Gastroesophageal sphincter (tissue), 4 donors: ENCODE measurements around the gene XXYLT1. TPM values are rescaled to one million over a fixed set of nuclear protein-coding genes. Genes with fewer than 3 reads are reported as not detected.

Experiments
- ATAC-seq: fragments of 150-250 bp; one replicate; pipeline ENCODE4 v1.9.1; 2016; ENCODE audit warnings: mild to moderate bottlenecking, moderate library complexity
- H3K27ac ChIP-seq, 4 donors: fragments of 200-600 bp; sonication (generic) in 3 of 4; 1 replicate in 3 of 4; 2 replicates in 1 of 4; pipeline ENCODE4 v1.5.1; 2016 to 2019
- H3K27me3 ChIP-seq: fragments of 200-600 bp; sonication (generic); one replicate; pipeline ENCODE4 v1.5.1; 2019
- H3K36me3 ChIP-seq, 2 donors: fragments of 200-600 bp; sonication (generic); one replicate each; pipeline ENCODE4 v1.5.1; 2019; ENCODE audit warnings: control low read depth in 1 of 2
- H3K4me1 ChIP-seq, 3 donors: fragments of 200-600 bp; sonication (generic); 1 replicate in 2 of 3; 2 replicates in 1 of 3; pipeline ENCODE4 v1.5.1; 2016 to 2019; ENCODE audit warnings: control low read depth in 2 of 3
- H3K4me3 ChIP-seq, 2 donors: fragments of 200-600 bp; sonication (generic); one replicate each; pipeline ENCODE4 v1.5.1; 2019; ENCODE audit warnings: mild to moderate bottlenecking in 1 of 2, moderate library complexity in 1 of 2
- H3K9me3 ChIP-seq, 3 donors: fragments of 200-600 bp; sonication (generic); one replicate each; pipeline ENCODE4 v1.5.1; 2017 to 2019; ENCODE audit warnings: control low read depth in 2 of 3
- CTCF ChIP-seq, 4 experiments: fragments of 200-600 bp in 2 of 4; fragments of 450-650 bp in 2 of 4; sonication (generic) in 1 of 4; IDR thresholded peaks; one replicate each; pipeline ENCODE4 v1.5.1; 2017 to 2019; ENCODE audit warnings: antibody characterized with exemption in 4 of 4, mild to moderate bottlenecking in 2 of 4, moderate library complexity in 2 of 4
- EP300 ChIP-seq: sonication (generic); formaldehyde crosslinking; IDR thresholded peaks from one replicate; pipeline ENCODE4 v1.6.1; 2017; ENCODE audit warnings: antibody characterized with exemption, mild to moderate bottlenecking
- POLR2A ChIP-seq, 2 donors: fragments of 450-650 bp; IDR thresholded peaks; one replicate each; pipeline ENCODE4 v1.6.1; 2017; ENCODE audit warnings: antibody characterized with exemption in 2 of 2, mild to moderate bottlenecking in 2 of 2, moderate library complexity in 1 of 2
- POLR2AphosphoS5 ChIP-seq: sonication (generic); formaldehyde crosslinking; IDR thresholded peaks from one replicate; pipeline ENCODE4 v1.6.1; 2017; ENCODE audit warnings: antibody characterized with exemption
- WGBS, 2 donors: methylation state at CpG; one replicate each; pipeline ENCODE4 v1.1.5; 2018; ENCODE audit warnings: low coverage in 1 of 2; 5-methylcytosine and 5-hydroxymethylcytosine counted together
- total RNA-seq, 4 donors: library from RNA; depleted of rRNA; stranded (reverse); fragments of >200 nt; gene quantifications; one replicate each; pipeline ENCODE4 v1.1.0, GENCODE V29; 2016

Gene XXYLT1
- total RNA-seq, 4 donors from 2014 or later: 10.1 to 14.0 (median 12.5) TPM

GRCh38 chr3:195197765-195198425, 73.1 kb downstream of the XXYLT1 start:
- ATAC-seq: no peak
- TF ChIP-seq POLR2A (IDR thresholded peaks at IDR 0.05): no peak
- TF ChIP-seq CTCF (IDR thresholded peaks at IDR 0.05): no peak
- no peak for TF ChIP-seq EP300
- TF ChIP-seq POLR2AphosphoS5: no peak
- H3K4me1 ChIP-seq: peaks cover 0 to 20% (median 0%) of the 10 kb centered on the region in 3 donors

GRCh38 chr3:195196266-195196665, 74.7 kb downstream of the XXYLT1 start:
- Histone ChIP-seq H3K36me3 (no peaks in the 10 kb centered on the region), H3K4me3 (no peak overlapping the region), H3K9me3 (peaks cover 0 to 7% (median 0%) of the 10 kb centered on the region in 3 donors), H3K4me1 (peaks cover 0 to 20% (median 0%) of the 10 kb centered on the region in 3 donors), H3K27ac (peak overlapping the region in 3 of 4 donors; percentile 20 to 69 (median 40)), H3K27me3 (no peaks in the 10 kb centered on the region)
- peak; percentile 55 for ATAC-seq
- TF ChIP-seq EP300 (no peak), CTCF (IDR thresholded peaks at IDR 0.05) (peak in 2 of 4 experiments; percentile 12 to 39)
- 55% methylated on average over 2 of the region's 5 CpGs; no CpG with 5 or more reads in 1 of the 2 donors for WGBS, 2 donors

More at GRCh38 chr3:195197765-195198425, 73.1 kb downstream of the XXYLT1 start:
- Histone ChIP-seq H3K27me3 (no peaks in the 10 kb centered on the region), H3K27ac (no peak overlapping the region), H3K9me3 (no peaks in the 10 kb centered on the region), H3K4me3 (no peak overlapping the region), H3K36me3 (no peaks in the 10 kb centered on the region)
- 82 to 90% methylated on average over 2 to 10 of the region's 11 CpGs for WGBS, 2 donors

- Histone ChIP-seq H3K27me3 (no peaks in the 10 kb centered on the region), H3K9me3 (peaks cover 0 to 13% (median 0%) of the 10 kb centered on the region in 3 donors), H3K27ac (peak overlapping the region in 3 of 4 donors; percentile 20 to 69 (median 40)), H3K4me3 (no peak overlapping the region), H3K4me1 (peaks cover 0 to 20% (median 0%) of the 10 kb centered on the region in 3 donors), H3K36me3 (no peaks in the 10 kb centered on the region)
- no peak for ATAC-seq
- 84 to 85% methylated on average over 7 to 11 of the region's 17 CpGs for WGBS, 2 donors
- no peak for TF ChIP-seq POLR2AphosphoS5
- TF ChIP-seq CTCF (IDR thresholded peaks at IDR 0.05): no peak
- no peak for TF ChIP-seq EP300
- no peak for TF ChIP-seq POLR2A (IDR thresholded peaks at IDR 0.05)
Observed at GRCh38 chr3:195195321-195196209, 75.4 kb downstream of the XXYLT1 start.

- Histone ChIP-seq H3K27ac (peak overlapping the region in 2 of 4 donors; percentile 20 to 69), H3K27me3 (no peaks in the 10 kb centered on the region), H3K4me3 (no peak overlapping the region), H3K4me1 (peaks cover 0 to 20% (median 0%) of the 10 kb centered on the region in 3 donors), H3K36me3 (no peaks in the 10 kb centered on the region), H3K9me3 (peaks cover 0 to 16% (median 0%) of the 10 kb centered on the region in 3 donors)
- TF ChIP-seq POLR2A (IDR thresholded peaks at IDR 0.05): no peak
- TF ChIP-seq EP300: no peak
- no peak for TF ChIP-seq POLR2AphosphoS5
- no peak for TF ChIP-seq CTCF (IDR thresholded peaks at IDR 0.05)
- no peak for ATAC-seq
- WGBS, 2 donors: 78 to 80% methylated on average over 8 of the region's 8 CpGs
Observed at GRCh38 chr3:195194559-195195206, 76.3 kb downstream of the XXYLT1 start.
